ENCODE measurements around the gene RHOB. TPM values are rescaled to one million over a fixed set of nuclear protein-coding genes. Genes with fewer than 3 reads are reported as not detected.

RHOB gene
- total RNA-seq, 1 donor from 2014 or later: 191 TPM

- H3K27ac ChIP-seq: no peak overlapping the region
Observed at GRCh38 chr2:20401489-20401835, 45.4 kb upstream of the RHOB start.

DNA sequence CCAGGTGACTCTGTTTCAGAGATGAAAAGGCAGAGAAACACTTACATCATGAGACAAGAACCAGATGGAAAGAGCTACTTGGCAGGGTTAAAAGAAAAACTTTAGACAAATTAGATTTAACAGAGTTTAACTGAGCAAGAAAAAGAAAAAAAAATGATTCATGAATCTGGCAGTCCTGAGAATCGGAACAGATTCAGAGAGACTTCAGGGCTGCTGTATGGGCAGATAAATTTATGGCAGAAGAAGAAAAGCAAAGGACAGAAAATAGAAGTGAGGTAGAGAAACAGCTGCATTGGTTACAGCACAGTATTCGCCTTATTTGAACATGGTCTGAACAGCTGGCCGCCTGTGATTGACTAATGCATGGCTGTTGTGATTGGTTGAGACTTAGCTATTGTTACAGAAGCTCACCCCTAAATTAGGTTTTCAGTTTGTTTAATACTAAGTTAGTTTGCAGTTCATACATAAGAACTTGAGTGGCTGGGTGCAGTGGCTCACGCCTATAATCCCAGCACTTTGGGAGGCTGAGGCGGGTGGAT, 43.0 kb upstream of the RHOB start:
- intact Hi-C loops (cut with DNase I): no loop called here
- Histone ChIP-seq H3K4me1 (no peaks in the 10 kb centered on the region), H3K27me3 (no peaks in the 10 kb centered on the region), H3K36me3 (no peaks in the 10 kb centered on the region), H3K4me3 (no peak overlapping the region), H3K9me3 (peaks cover 2% of the 10 kb centered on the region), H3K27ac (no peak overlapping the region)
- no peak for DNase-seq
- ATAC-seq: no peak
- TF ChIP-seq, protein P1, sequence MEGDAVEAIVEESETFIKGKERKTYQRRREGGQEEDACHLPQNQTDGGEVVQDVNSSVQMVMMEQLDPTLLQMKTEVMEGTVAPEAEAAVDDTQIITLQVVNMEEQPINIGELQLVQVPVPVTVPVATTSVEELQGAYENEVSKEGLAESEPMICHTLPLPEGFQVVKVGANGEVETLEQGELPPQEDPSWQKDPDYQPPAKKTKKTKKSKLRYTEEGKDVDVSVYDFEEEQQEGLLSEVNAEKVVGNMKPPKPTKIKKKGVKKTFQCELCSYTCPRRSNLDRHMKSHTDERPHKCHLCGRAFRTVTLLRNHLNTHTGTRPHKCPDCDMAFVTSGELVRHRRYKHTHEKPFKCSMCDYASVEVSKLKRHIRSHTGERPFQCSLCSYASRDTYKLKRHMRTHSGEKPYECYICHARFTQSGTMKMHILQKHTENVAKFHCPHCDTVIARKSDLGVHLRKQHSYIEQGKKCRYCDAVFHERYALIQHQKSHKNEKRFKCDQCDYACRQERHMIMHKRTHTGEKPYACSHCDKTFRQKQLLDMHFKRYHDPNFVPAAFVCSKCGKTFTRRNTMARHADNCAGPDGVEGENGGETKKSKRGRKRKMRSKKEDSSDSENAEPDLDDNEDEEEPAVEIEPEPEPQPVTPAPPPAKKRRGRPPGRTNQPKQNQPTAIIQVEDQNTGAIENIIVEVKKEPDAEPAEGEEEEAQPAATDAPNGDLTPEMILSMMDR (IDR thresholded peaks at IDR 0.05): no peak

More at GRCh38 chr2:20401489-20401835, 45.4 kb upstream of the RHOB start:
- TF ChIP-seq, protein P1 (IDR thresholded peaks at IDR 0.05): no peak
- Histone ChIP-seq H3K27me3 (no peaks in the 10 kb centered on the region), H3K4me3 (no peak overlapping the region), H3K36me3 (no peaks in the 10 kb centered on the region), H3K4me1 (no peaks in the 10 kb centered on the region), H3K9me3 (no peaks in the 10 kb centered on the region)
- DNase-seq (no peak), ATAC-seq (no peak)
- intact Hi-C loops (cut with DNase I): no loop called here

DNA sequence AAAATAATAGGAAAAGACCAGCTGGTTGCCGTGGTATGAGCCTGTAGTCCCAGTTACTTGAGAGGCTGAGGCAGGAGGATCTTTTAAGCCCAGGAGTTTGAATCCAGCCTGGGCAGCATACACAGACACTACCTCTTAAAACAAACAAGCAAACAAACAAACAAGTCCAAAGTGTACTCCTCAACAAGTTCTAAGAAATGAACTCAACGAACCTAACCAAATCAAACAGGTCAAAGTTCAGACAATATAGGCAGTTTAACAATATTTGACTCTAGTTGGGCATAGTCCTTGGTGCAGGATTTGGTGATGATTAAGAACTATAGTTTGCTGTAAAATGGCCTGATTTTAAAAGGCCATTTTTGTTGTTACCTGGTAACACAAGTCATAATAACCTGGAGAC, 41.9 kb upstream of the RHOB start:
- no peak overlapping the region for H3K4me3 ChIP-seq
- DNase-seq: no peak
- no peak overlapping the region for H3K27ac ChIP-seq
- TF ChIP-seq, protein P1 (IDR thresholded peaks at IDR 0.05): no peak
- no peak for ATAC-seq
- no peaks in the 10 kb centered on the region for H3K4me1 ChIP-seq
- H3K36me3 ChIP-seq: no peaks in the 10 kb centered on the region
- intact Hi-C loops (cut with DNase I): no loop called here
- H3K27me3 ChIP-seq: no peaks in the 10 kb centered on the region
- H3K9me3 ChIP-seq: peaks cover 5% of the 10 kb centered on the region

DNA sequence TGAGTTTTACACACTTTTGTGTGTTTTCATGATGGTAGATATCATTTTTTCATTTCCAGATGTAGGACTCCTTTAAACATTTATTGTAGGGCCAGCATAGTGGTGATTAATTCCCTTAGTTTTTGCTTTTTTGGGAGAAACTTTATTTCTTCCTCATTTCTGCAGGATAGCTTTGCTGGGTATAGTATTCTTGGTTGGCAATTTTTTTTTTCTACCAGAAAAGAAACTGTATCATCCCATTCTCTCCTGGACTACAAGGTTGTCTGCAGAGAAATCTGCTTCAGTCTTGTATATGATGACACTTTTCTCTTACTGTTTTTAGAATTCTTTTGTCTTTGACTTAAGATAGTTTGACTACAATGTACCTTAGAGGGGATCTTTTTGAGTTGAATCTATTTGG, 37.8 kb upstream of the RHOB start:
- H3K27me3 ChIP-seq: no peaks in the 10 kb centered on the region
- H3K36me3 ChIP-seq: no peaks in the 10 kb centered on the region
- H3K27ac ChIP-seq: no peak overlapping the region
- no peak for DNase-seq
- intact Hi-C loops (cut with DNase I): no loop called here
- ATAC-seq: no peak
- no peak overlapping the region for H3K4me3 ChIP-seq
- TF ChIP-seq, protein P1 (IDR thresholded peaks at IDR 0.05): no peak
- H3K9me3 ChIP-seq: peaks cover 5% of the 10 kb centered on the region
- no peaks in the 10 kb centered on the region for H3K4me1 ChIP-seq

GRCh38 chr2:20410556-20411277, 36.2 kb upstream of the RHOB start:
- H3K27me3 ChIP-seq: no peaks in the 10 kb centered on the region
- TF ChIP-seq, protein P1 (IDR thresholded peaks at IDR 0.05): no peak
- DNase-seq: peak; percentile 31
- no peak overlapping the region for H3K27ac ChIP-seq
- H3K4me3 ChIP-seq: no peak overlapping the region
- ATAC-seq: no peak
- H3K9me3 ChIP-seq: peaks cover 5% of the 10 kb centered on the region
- no peaks in the 10 kb centered on the region for H3K4me1 ChIP-seq
- H3K36me3 ChIP-seq: no peaks in the 10 kb centered on the region
- intact Hi-C loops (cut with DNase I): no loop called here

Data from upper lobe of right lung (tissue), 1 donor.